Measurements from ENCODE around the gene PPM1J. TPM values are rescaled to one million over a fixed set of nuclear protein-coding genes. Genes with fewer than 3 reads are reported as not detected.
A peak's percentile ranks its signal among the peaks of the same experiment; 100 is the strongest.

Gene PPM1J
- total and polyA plus RNA-seq, 2 of the 13 experiments (the other 11 are each of a cell fraction or from before 2014, with no cell fraction given) = 0.07 to 0.22 TPM

DNA sequence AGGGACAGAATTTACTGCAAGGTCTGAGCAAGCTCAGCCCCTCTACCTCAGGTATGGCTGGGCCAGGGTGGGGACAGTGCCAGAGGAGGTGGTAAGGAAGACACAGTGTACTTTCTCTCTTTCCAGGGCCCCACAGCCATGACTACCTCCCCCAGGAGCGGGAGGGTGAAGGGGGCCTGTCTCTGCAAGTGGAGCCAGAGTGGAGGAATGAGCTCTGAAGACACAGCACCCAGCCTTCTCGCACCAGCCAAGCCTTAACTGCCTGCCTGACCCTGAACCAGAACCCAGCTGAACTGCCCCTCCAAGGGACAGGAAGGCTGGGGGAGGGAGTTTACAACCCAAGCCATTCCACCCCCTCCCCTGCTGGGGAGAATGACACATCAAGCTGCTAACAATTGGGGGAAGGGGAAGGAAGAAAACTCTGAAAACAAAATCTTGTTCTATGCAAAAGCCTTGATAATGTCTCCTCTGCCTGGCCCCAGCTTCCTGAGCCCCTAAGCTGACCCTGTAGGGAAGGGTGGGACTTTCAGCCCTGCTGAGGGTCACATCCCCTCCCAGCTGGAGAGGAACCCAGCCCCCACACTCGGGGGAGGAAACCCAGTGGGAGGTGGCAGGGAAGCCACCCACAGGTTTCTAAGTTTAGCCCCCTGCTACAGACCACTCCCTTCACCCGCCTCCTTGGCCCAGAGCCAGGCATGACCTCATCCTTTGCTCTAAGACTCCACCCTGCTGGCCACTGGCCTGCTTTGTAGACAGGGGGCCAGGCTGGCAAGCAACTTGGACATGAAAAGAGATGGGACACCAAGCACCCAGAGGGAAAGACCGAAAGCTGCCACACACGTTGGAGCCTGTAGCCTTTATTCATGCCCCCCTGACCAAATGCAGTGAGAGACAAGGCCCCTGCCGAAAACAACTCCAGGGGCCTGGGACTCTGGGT lies 14.6 kb downstream of the PPM1J start (continued):
- TF ChIP-seq, protein P1, sequence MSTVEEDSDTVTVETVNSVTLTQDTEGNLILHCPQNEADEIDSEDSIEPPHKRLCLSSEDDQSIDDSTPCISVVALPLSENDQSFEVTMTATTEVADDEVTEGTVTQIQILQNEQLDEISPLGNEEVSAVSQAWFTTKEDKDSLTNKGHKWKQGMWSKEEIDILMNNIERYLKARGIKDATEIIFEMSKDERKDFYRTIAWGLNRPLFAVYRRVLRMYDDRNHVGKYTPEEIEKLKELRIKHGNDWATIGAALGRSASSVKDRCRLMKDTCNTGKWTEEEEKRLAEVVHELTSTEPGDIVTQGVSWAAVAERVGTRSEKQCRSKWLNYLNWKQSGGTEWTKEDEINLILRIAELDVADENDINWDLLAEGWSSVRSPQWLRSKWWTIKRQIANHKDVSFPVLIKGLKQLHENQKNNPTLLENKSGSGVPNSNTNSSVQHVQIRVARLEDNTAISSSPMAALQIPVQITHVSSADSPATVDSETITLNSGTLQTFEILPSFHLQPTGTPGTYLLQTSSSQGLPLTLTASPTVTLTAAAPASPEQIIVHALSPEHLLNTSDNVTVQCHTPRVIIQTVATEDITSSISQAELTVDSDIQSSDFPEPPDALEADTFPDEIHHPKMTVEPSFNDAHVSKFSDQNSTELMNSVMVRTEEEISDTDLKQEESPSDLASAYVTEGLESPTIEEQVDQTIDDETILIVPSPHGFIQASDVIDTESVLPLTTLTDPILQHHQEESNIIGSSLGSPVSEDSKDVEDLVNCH (CRISPR knock-in tag; IDR thresholded peaks at IDR 0.05) = no peak
- TF ChIP-seq TCF7L2 (IDR thresholded peaks at IDR 0.05; ENCODE audit: low read depth, low read length) (no peak), TARDBP (CRISPR knock-in tag; IDR thresholded peaks at IDR 0.05) (peak; percentile 49; the same call in 1 of the 2 replicates), ZNF776 (CRISPR knock-in tag; IDR thresholded peaks at IDR 0.05) (no peak), SP5 (CRISPR knock-in tag; IDR thresholded peaks at IDR 0.05; ENCODE audit: borderline replicate concordance, low read depth) (peak; percentile 67; the same call in 1 of the 2 replicates), PCBP1 (IDR thresholded peaks at IDR 0.05; ENCODE audit: borderline replicate concordance, low read depth, low read length) (no peak), FOXK1 (CRISPR knock-in tag; IDR thresholded peaks at IDR 0.05; ENCODE audit: borderline replicate concordance, low read depth) (no peak; the same call in 1 of the 2 replicates), ZBTB20 (CRISPR knock-in tag; IDR thresholded peaks at IDR 0.05; ENCODE audit: borderline replicate concordance, low read depth) (no peak), NFYC (CRISPR knock-in tag; IDR thresholded peaks at IDR 0.05) (no peak), HOXD1 (CRISPR knock-in tag; IDR thresholded peaks at IDR 0.05) (no peak), NR2F6 (IDR thresholded peaks at IDR 0.05) (peak; percentile 38; the same call in 1 of the 2 replicates), NR2F6 (CRISPR knock-in tag; IDR thresholded peaks at IDR 0.05) (0 out of 2 replicates have a peak, but pooled peaks have one; percentile 32), SMAD9 (CRISPR knock-in tag; IDR thresholded peaks at IDR 0.05) (no peak)
- TF ChIP-seq, protein P2, sequence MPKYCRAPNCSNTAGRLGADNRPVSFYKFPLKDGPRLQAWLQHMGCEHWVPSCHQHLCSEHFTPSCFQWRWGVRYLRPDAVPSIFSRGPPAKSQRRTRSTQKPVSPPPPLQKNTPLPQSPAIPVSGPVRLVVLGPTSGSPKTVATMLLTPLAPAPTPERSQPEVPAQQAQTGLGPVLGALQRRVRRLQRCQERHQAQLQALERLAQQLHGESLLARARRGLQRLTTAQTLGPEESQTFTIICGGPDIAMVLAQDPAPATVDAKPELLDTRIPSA (CRISPR knock-in tag; IDR thresholded peaks at IDR 0.05; ENCODE audit: borderline replicate concordance) = no peak
- TF ChIP-seq, protein P3, sequence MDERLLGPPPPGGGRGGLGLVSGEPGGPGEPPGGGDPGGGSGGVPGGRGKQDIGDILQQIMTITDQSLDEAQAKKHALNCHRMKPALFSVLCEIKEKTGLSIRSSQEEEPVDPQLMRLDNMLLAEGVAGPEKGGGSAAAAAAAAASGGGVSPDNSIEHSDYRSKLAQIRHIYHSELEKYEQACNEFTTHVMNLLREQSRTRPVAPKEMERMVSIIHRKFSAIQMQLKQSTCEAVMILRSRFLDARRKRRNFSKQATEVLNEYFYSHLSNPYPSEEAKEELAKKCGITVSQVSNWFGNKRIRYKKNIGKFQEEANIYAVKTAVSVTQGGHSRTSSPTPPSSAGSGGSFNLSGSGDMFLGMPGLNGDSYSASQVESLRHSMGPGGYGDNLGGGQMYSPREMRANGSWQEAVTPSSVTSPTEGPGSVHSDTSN (CRISPR knock-in tag; IDR thresholded peaks at IDR 0.05) = no peak
- TF ChIP-seq, protein P4, sequence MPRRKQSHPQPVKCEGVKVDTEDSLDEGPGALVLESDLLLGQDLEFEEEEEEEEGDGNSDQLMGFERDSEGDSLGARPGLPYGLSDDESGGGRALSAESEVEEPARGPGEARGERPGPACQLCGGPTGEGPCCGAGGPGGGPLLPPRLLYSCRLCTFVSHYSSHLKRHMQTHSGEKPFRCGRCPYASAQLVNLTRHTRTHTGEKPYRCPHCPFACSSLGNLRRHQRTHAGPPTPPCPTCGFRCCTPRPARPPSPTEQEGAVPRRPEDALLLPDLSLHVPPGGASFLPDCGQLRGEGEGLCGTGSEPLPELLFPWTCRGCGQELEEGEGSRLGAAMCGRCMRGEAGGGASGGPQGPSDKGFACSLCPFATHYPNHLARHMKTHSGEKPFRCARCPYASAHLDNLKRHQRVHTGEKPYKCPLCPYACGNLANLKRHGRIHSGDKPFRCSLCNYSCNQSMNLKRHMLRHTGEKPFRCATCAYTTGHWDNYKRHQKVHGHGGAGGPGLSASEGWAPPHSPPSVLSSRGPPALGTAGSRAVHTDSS (CRISPR knock-in tag; conservative IDR thresholded peaks at IDR 0.05) = no peak
- TF ChIP-seq, protein P5, sequence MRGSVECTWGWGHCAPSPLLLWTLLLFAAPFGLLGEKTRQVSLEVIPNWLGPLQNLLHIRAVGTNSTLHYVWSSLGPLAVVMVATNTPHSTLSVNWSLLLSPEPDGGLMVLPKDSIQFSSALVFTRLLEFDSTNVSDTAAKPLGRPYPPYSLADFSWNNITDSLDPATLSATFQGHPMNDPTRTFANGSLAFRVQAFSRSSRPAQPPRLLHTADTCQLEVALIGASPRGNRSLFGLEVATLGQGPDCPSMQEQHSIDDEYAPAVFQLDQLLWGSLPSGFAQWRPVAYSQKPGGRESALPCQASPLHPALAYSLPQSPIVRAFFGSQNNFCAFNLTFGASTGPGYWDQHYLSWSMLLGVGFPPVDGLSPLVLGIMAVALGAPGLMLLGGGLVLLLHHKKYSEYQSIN (CRISPR knock-in tag; IDR thresholded peaks at IDR 0.05; ENCODE audit: borderline replicate concordance) = no peak
- TF ChIP-seq, protein P6, sequence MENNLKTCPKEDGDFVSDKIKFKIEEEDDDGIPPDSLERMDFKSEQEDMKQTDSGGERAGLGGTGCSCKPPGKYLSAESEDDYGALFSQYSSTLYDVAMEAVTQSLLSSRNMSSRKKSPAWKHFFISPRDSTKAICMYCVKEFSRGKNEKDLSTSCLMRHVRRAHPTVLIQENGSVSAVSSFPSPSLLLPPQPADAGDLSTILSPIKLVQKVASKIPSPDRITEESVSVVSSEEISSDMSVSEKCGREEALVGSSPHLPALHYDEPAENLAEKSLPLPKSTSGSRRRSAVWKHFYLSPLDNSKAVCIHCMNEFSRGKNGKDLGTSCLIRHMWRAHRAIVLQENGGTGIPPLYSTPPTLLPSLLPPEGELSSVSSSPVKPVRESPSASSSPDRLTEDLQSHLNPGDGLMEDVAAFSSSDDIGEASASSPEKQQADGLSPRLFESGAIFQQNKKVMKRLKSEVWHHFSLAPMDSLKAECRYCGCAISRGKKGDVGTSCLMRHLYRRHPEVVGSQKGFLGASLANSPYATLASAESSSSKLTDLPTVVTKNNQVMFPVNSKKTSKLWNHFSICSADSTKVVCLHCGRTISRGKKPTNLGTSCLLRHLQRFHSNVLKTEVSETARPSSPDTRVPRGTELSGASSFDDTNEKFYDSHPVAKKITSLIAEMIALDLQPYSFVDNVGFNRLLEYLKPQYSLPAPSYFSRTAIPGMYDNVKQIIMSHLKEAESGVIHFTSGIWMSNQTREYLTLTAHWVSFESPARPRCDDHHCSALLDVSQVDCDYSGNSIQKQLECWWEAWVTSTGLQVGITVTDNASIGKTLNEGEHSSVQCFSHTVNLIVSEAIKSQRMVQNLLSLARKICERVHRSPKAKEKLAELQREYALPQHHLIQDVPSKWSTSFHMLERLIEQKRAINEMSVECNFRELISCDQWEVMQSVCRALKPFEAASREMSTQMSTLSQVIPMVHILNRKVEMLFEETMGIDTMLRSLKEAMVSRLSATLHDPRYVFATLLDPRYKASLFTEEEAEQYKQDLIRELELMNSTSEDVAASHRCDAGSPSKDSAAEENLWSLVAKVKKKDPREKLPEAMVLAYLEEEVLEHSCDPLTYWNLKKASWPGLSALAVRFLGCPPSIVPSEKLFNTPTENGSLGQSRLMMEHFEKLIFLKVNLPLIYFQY (CRISPR knock-in tag; IDR thresholded peaks at IDR 0.05; ENCODE audit: borderline replicate concordance) = no peak

All from HepG2 (cell line).